GM21515 (cell line): ENCODE measurements around the gene OGDH.

Source experiments
- ATAC-seq: cut with Tn5 transposase; IDR thresholded peaks from one replicate; pipeline ENCODE4 v1.9.1; 2021; ENCODE audit not compliant: unreplicated experiment

The OGDH gene

GRCh38 chr7:44636926-44637325 lies 30.5 kb downstream of the OGDH start:
- ATAC-seq, result no peak

- peak; percentile 36 for ATAC-seq
Observed at GRCh38 chr7:44637788-44638594, 31.6 kb downstream of the OGDH start.

GRCh38 chr7:44638611-44639557 lies 32.5 kb downstream of the OGDH start:
- ATAC-seq, result peak; percentile 75

GRCh38 chr7:44639671-44640321 lies 33.4 kb downstream of the OGDH start:
- ATAC-seq, result no peak

- no peak for ATAC-seq
Observed at GRCh38 chr7:44643206-44643605, 36.8 kb downstream of the OGDH start.

- ATAC-seq, result no peak
Observed at GRCh38 chr7:44645254-44645653, 38.8 kb downstream of the OGDH start.

- no peak for ATAC-seq
Observed at GRCh38 chr7:44645696-44646095, 39.3 kb downstream of the OGDH start.

GRCh38 chr7:44646176-44646920 lies 39.9 kb downstream of the OGDH start:
- no peak for ATAC-seq

- no peak for ATAC-seq
Observed at GRCh38 chr7:44646921-44647636, 40.7 kb downstream of the OGDH start.

- ATAC-seq, result no peak
Observed at GRCh38 chr7:44647981-44648714, 41.7 kb downstream of the OGDH start.

GRCh38 chr7:44650242-44650641 lies 43.8 kb downstream of the OGDH start:
- ATAC-seq, result no peak

- no peak for ATAC-seq
Observed at GRCh38 chr7:44650772-44651171, 44.3 kb downstream of the OGDH start.

- no peak for ATAC-seq
Observed at GRCh38 chr7:44652535-44652934, 46.1 kb downstream of the OGDH start.

- no peak for ATAC-seq
Observed at GRCh38 chr7:44654255-44654796, 47.9 kb downstream of the OGDH start.

- no peak for ATAC-seq
Observed at GRCh38 chr7:44655341-44655740, 48.9 kb downstream of the OGDH start.

GRCh38 chr7:44658979-44659378 lies 52.6 kb downstream of the OGDH start:
- no peak for ATAC-seq

GRCh38 chr7:44661233-44661632 lies 54.8 kb downstream of the OGDH start:
- no peak for ATAC-seq

GRCh38 chr7:44664780-44665461 lies 58.5 kb downstream of the OGDH start:
- no peak for ATAC-seq
